HEK293 (cell line): ENCODE results near the gene SAMD1.

Source experiments
- GLIS2 ChIP-seq: fragments of 450-650 bp; formaldehyde crosslinking; IDR thresholded peaks from 2 replicates; pipeline ENCODE4 v1.5.1; 2016; ENCODE audit warnings: missing biosample characterization, missing genetic modification characterization
- HOXC10 ChIP-seq: sonication (generic); formaldehyde crosslinking; IDR thresholded peaks from 2 replicates; pipeline ENCODE4 v1.8.1; 2023; ENCODE audit warnings: mild to moderate bottlenecking, missing genetic modification reagents
- PRDM4 ChIP-seq: fragments of 450-650 bp; formaldehyde crosslinking; IDR thresholded peaks from 2 replicates; pipeline ENCODE4 v1.5.1; 2017; ENCODE audit warnings: missing biosample characterization, missing genetic modification characterization
- WT1 ChIP-seq: fragments of 450-650 bp; formaldehyde crosslinking; IDR thresholded peaks from 2 replicates; pipeline ENCODE4 v1.5.1; 2016; ENCODE audit warnings: missing biosample characterization, missing genetic modification characterization
- ZBTB20 ChIP-seq: fragments of 450-650 bp; formaldehyde crosslinking; IDR thresholded peaks from 2 replicates; pipeline ENCODE4 v1.5.1; 2016; ENCODE audit warnings: missing biosample characterization, missing genetic modification characterization
- ZBTB21 ChIP-seq: fragments of 450-650 bp; formaldehyde crosslinking; IDR thresholded peaks from 2 replicates; pipeline ENCODE4 v1.5.1; 2017; ENCODE audit warnings: missing biosample characterization, missing genetic modification characterization
- ZBTB44 ChIP-seq: fragments of 450-650 bp; IDR thresholded peaks from 2 replicates; pipeline ENCODE4 v1.5.1; 2018; ENCODE audit warnings: missing biosample characterization, mild to moderate bottlenecking, missing genetic modification characterization
- ZBTB48 ChIP-seq: fragments of 450-650 bp; formaldehyde crosslinking; IDR thresholded peaks from 2 replicates; pipeline ENCODE4 v1.5.1; 2016; ENCODE audit warnings: missing biosample characterization, missing genetic modification characterization
- ZFHX2 ChIP-seq: fragments of 450-650 bp; formaldehyde crosslinking; conservative IDR thresholded peaks from 2 replicates; pipeline ENCODE4 v1.5.1; 2016; ENCODE audit warnings: missing biosample characterization, missing genetic modification characterization
- ZIC2 ChIP-seq: fragments of 450-650 bp; formaldehyde crosslinking; IDR thresholded peaks from 2 replicates; pipeline ENCODE4 v1.5.1; 2016; ENCODE audit warnings: missing biosample characterization, missing genetic modification characterization
- ZNF133 ChIP-seq: fragments of 450-650 bp; formaldehyde crosslinking; IDR thresholded peaks from 2 replicates; pipeline ENCODE4 v1.5.1; 2016; ENCODE audit warnings: missing biosample characterization, missing genetic modification characterization
- ZNF140 ChIP-seq: fragments of 450-650 bp; formaldehyde crosslinking; IDR thresholded peaks from 2 replicates; pipeline ENCODE4 v1.5.1; 2016; ENCODE audit warnings: missing biosample characterization, missing genetic modification characterization
- ZNF148 ChIP-seq: fragments of 450-650 bp; formaldehyde crosslinking; IDR thresholded peaks from 2 replicates; pipeline ENCODE4 v1.5.0; 2017; ENCODE audit warnings: missing biosample characterization, missing genetic modification characterization, borderline replicate concordance
- ZNF16 ChIP-seq: fragments of 450-650 bp; formaldehyde crosslinking; IDR thresholded peaks from 2 replicates; pipeline ENCODE4 v1.5.1; 2016; ENCODE audit warnings: low read depth, missing biosample characterization, missing genetic modification characterization
- ZNF324 ChIP-seq: fragments of 450-650 bp; formaldehyde crosslinking; IDR thresholded peaks from 2 replicates; pipeline ENCODE4 v1.5.1; 2016; ENCODE audit warnings: missing biosample characterization, missing genetic modification characterization
- ZNF335 ChIP-seq: fragments of 450-650 bp; formaldehyde crosslinking; conservative IDR thresholded peaks from 2 replicates; pipeline ENCODE4 v1.5.1; 2016; ENCODE audit warnings: missing biosample characterization, missing genetic modification characterization
- ZNF37A ChIP-seq: fragments of 450-650 bp; IDR thresholded peaks from 2 replicates; pipeline ENCODE4 v1.5.1; 2018; ENCODE audit warnings: missing biosample characterization, missing genetic modification characterization
- ZNF391 ChIP-seq: fragments of 450-650 bp; formaldehyde crosslinking; IDR thresholded peaks from 2 replicates; pipeline ENCODE4 v1.5.1; 2016; ENCODE audit warnings: low read depth, missing biosample characterization, missing genetic modification characterization, borderline replicate concordance
- ZNF394 ChIP-seq: fragments of 450-650 bp; formaldehyde crosslinking; IDR thresholded peaks from 2 replicates; pipeline ENCODE4 v1.5.1; 2016; ENCODE audit warnings: missing biosample characterization, missing genetic modification characterization, mild to moderate bottlenecking, moderate library complexity, borderline replicate concordance
- ZNF426 ChIP-seq: fragments of 450-650 bp; formaldehyde crosslinking; IDR thresholded peaks from 2 replicates; pipeline ENCODE4 v1.5.1; 2017; ENCODE audit warnings: missing biosample characterization, missing genetic modification characterization, mild to moderate bottlenecking, inconsistent platforms, moderate library complexity
- ZNF433 ChIP-seq: fragments of 450-650 bp; formaldehyde crosslinking; IDR thresholded peaks from 2 replicates; pipeline ENCODE4 v1.5.1; 2016; ENCODE audit warnings: missing biosample characterization, missing genetic modification characterization, low read depth
- ZNF501 ChIP-seq: fragments of 450-650 bp; formaldehyde crosslinking; IDR thresholded peaks from 2 replicates; pipeline ENCODE4 v1.5.1; 2016; ENCODE audit warnings: missing biosample characterization, missing genetic modification characterization
- ZNF514 ChIP-seq: fragments of 450-650 bp; formaldehyde crosslinking; IDR thresholded peaks from 2 replicates; pipeline ENCODE4 v1.5.1; 2016; ENCODE audit warnings: missing biosample characterization, missing genetic modification characterization
- ZNF518A ChIP-seq: fragments of 450-650 bp; formaldehyde crosslinking; conservative IDR thresholded peaks from 2 replicates; pipeline ENCODE4 v1.5.1; 2016; ENCODE audit warnings: low read depth, missing biosample characterization, missing genetic modification characterization
- ZNF549 ChIP-seq: fragments of 450-650 bp; IDR thresholded peaks from 2 replicates; pipeline ENCODE4 v1.5.1; 2018; ENCODE audit warnings: missing biosample characterization, missing genetic modification characterization, mild to moderate bottlenecking, inconsistent platforms, moderate library complexity
- ZNF571 ChIP-seq: fragments of 450-650 bp; formaldehyde crosslinking; IDR thresholded peaks from 2 replicates; pipeline ENCODE4 v1.5.0; 2017; ENCODE audit warnings: missing biosample characterization, missing genetic modification characterization
- ZNF670 ChIP-seq: fragments of 450-650 bp; formaldehyde crosslinking; IDR thresholded peaks from 2 replicates; pipeline ENCODE4 v1.5.1; 2016; ENCODE audit warnings: missing biosample characterization, missing genetic modification characterization, low read depth
- ZSCAN16 ChIP-seq: fragments of 450-650 bp; formaldehyde crosslinking; IDR thresholded peaks from 2 replicates; pipeline ENCODE4 v1.5.1; 2016; ENCODE audit warnings: missing biosample characterization, missing genetic modification characterization
- ZSCAN23 ChIP-seq: fragments of 450-650 bp; formaldehyde crosslinking; IDR thresholded peaks from 2 replicates; pipeline ENCODE4 v1.5.1; 2016; ENCODE audit warnings: missing biosample characterization, missing genetic modification characterization
- ZSCAN30 ChIP-seq: fragments of 450-650 bp; IDR thresholded peaks from 2 replicates; pipeline ENCODE4 v1.5.1; 2018; ENCODE audit warnings: missing biosample characterization, mild to moderate bottlenecking, missing genetic modification characterization, moderate library complexity

Gene SAMD1

DNA sequence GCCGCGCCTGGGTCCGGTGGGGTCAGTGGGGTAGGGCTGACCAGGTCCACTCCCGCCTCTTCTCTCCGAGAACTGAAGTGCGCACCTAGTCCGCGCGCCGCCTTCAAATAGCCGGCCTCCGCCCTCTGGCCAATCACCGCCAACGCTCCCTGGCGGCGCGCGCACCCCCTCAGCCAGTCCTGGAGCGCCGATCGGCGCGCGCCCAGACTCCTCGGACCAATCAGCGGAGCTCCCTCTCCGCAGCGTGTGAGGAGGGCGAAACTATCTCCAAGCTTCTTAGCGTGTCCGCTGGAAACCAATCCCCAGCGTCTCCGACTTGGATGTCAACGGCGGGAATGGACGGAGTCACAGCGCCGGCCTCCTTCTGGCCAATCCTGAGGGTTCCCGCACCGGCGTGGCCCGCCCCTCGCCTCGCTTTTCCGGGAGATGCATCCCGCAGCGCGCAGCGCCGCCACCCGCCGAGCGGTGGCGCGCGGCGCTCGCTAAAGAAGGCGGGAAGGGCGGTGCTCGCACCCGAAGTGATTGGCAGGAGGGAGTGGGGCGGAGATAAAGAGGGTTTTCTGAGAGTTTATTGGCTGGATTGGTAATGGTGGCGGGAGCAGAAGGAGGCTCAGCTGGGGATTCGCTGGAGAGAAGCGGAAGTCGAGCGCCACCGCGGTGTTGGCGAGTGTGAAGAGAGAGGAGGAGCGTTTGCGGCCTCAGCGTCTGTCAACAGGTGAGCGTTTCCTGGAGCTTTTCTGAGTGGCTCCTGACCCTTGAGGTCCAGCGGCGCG lies 46.1 kb upstream of the SAMD1 start, which contains the start of gene ASF1B (continued):
- TF ChIP-seq ZNF16: no peak
- TF ChIP-seq ZNF433 (tag by site-specific recombination): no peak
- no peak; the same call in 1 of the 2 replicates for TF ChIP-seq ZNF501 (tag by site-specific recombination)
- no peak for TF ChIP-seq ZSCAN16 (tag by site-specific recombination)
- TF ChIP-seq ZNF37A (tag by site-specific recombination): no peak
- no peak for TF ChIP-seq ZBTB48 (tag by site-specific recombination)
- TF ChIP-seq ZNF140 (tag by site-specific recombination): no peak
- TF ChIP-seq PRDM4 (tag by site-specific recombination): no peak
- TF ChIP-seq ZNF426: no peak
- TF ChIP-seq ZIC2 (tag by site-specific recombination): peak; percentile 97
- no peak for TF ChIP-seq ZNF670 (tag by site-specific recombination)
- no peak for TF ChIP-seq ZSCAN30 (tag by site-specific recombination)
- TF ChIP-seq ZFHX2 (tag by site-specific recombination): peak; percentile 83
- no peak for TF ChIP-seq ZBTB21 (tag by site-specific recombination)
- TF ChIP-seq ZNF335 (tag by site-specific recombination): no peak
- no peak; the same call in 1 of the 2 replicates for TF ChIP-seq ZNF324 (tag by site-specific recombination)
- TF ChIP-seq WT1 (tag by site-specific recombination): no peak
- no peak for TF ChIP-seq ZSCAN23 (tag by site-specific recombination)
- TF ChIP-seq ZBTB20 (tag by site-specific recombination): no peak
- no peak for TF ChIP-seq ZNF518A (tag by site-specific recombination)
- no peak for TF ChIP-seq HOXC10 (CRISPR knock-in tag)
- 0 out of 2 replicates have a peak, but pooled peaks have one; percentile 10 for TF ChIP-seq ZNF391 (tag by site-specific recombination)
- peak; percentile 84 for TF ChIP-seq GLIS2
- no peak for TF ChIP-seq ZNF571 (tag by site-specific recombination)
- TF ChIP-seq ZNF549 (tag by site-specific recombination): no peak
- TF ChIP-seq ZNF394: 0 out of 2 replicates have a peak, but pooled peaks have one; percentile 5
- no peak for TF ChIP-seq ZNF148 (tag by site-specific recombination)
- no peak for TF ChIP-seq ZBTB44
- no peak for TF ChIP-seq ZNF514 (tag by site-specific recombination)
- no peak for TF ChIP-seq ZNF133
